ENCODE measurements around the gene KDM6A. TPM values are rescaled to one million over a fixed set of nuclear protein-coding genes. Genes with fewer than 3 reads are reported as not detected.

The KDM6A gene
- total RNA-seq, 6 experiments from 2014 or later = 7.1 to 20.9 (median 15.7) TPM

GRCh38 chrX:45142185-45142584 is 269.2 kb downstream of the KDM6A start:
- no peaks in the 10 kb centered on the region for H3K9me3 ChIP-seq
- no peak for DNase-seq
- intact Hi-C loops (cut with DNase I) = no loop called here
- no peaks in the 10 kb centered on the region for H3K27me3 ChIP-seq
- H3K36me3 ChIP-seq = no peaks in the 10 kb centered on the region
- no peak overlapping the region for H3K4me3 ChIP-seq
- no peak overlapping the region for H3K27ac ChIP-seq
- H3K4me1 ChIP-seq = no peaks in the 10 kb centered on the region
- TF ChIP-seq, protein P1, sequence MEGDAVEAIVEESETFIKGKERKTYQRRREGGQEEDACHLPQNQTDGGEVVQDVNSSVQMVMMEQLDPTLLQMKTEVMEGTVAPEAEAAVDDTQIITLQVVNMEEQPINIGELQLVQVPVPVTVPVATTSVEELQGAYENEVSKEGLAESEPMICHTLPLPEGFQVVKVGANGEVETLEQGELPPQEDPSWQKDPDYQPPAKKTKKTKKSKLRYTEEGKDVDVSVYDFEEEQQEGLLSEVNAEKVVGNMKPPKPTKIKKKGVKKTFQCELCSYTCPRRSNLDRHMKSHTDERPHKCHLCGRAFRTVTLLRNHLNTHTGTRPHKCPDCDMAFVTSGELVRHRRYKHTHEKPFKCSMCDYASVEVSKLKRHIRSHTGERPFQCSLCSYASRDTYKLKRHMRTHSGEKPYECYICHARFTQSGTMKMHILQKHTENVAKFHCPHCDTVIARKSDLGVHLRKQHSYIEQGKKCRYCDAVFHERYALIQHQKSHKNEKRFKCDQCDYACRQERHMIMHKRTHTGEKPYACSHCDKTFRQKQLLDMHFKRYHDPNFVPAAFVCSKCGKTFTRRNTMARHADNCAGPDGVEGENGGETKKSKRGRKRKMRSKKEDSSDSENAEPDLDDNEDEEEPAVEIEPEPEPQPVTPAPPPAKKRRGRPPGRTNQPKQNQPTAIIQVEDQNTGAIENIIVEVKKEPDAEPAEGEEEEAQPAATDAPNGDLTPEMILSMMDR (IDR thresholded peaks at IDR 0.05) = no peak
- no peak for TF ChIP-seq POLR2A (IDR thresholded peaks at IDR 0.05)
- no peak for ATAC-seq

- intact Hi-C loops (cut with DNase I) = no loop called here
- DNase-seq = no peak
- Histone ChIP-seq H3K27ac (no peak overlapping the region), H3K27me3 (no peaks in the 10 kb centered on the region), H3K4me3 (no peak overlapping the region), H3K9me3 (no peaks in the 10 kb centered on the region), H3K4me1 (no peaks in the 10 kb centered on the region), H3K36me3 (no peaks in the 10 kb centered on the region)
- ATAC-seq = no peak
- TF ChIP-seq POLR2A (IDR thresholded peaks at IDR 0.05) = no peak
- TF ChIP-seq, protein P1 (IDR thresholded peaks at IDR 0.05) = no peak
- whole genome bisulfite sequencing (ENCODE audit: insufficient coverage, low coverage, low lambda C conversion rate, missing lambda C conversion rate) = 65% methylated on average over 3 of the region's 3 CpGs
Observed at GRCh38 chrX:45143455-45143854, 270.5 kb downstream of the KDM6A start.

- H3K27me3 ChIP-seq = no peaks in the 10 kb centered on the region
- H3K4me3 ChIP-seq = no peak overlapping the region
- 65% methylated on average over 9 of the region's 11 CpGs for WGBS (ENCODE audit: insufficient coverage, low coverage, low lambda C conversion rate, missing lambda C conversion rate)
- H3K36me3 ChIP-seq = no peaks in the 10 kb centered on the region
- no peaks in the 10 kb centered on the region for H3K9me3 ChIP-seq
- intact Hi-C loops (cut with DNase I) = no loop called here
- no peak for ATAC-seq
- H3K4me1 ChIP-seq = no peaks in the 10 kb centered on the region
- no peak overlapping the region for H3K27ac ChIP-seq
- no peak for DNase-seq
- TF ChIP-seq, protein P1 (IDR thresholded peaks at IDR 0.05) = no peak
- TF ChIP-seq POLR2A (IDR thresholded peaks at IDR 0.05) = no peak
Observed at GRCh38 chrX:45145492-45146215, 272.7 kb downstream of the KDM6A start.

- intact Hi-C loops (cut with DNase I) = no loop called here
Observed at GRCh38 chrX:45150821-45151220, 277.8 kb downstream of the KDM6A start.

More at GRCh38 chrX:45150821-45151220, 277.8 kb downstream of the KDM6A start:
- Histone ChIP-seq H3K36me3 (no peaks in the 10 kb centered on the region), H3K4me3 (no peak overlapping the region), H3K9me3 (no peaks in the 10 kb centered on the region), H3K27me3 (no peaks in the 10 kb centered on the region), H3K27ac (no peak overlapping the region), H3K4me1 (no peaks in the 10 kb centered on the region)
- whole genome bisulfite sequencing (ENCODE audit: insufficient coverage, low coverage, low lambda C conversion rate, missing lambda C conversion rate) = 82% methylated on average over 5 of the region's 9 CpGs
- ATAC-seq (no peak), DNase-seq (no peak)
- TF ChIP-seq, protein P1 (IDR thresholded peaks at IDR 0.05) = no peak
- no peak for TF ChIP-seq POLR2A (IDR thresholded peaks at IDR 0.05)

Data from right lobe of liver (tissue), 6 donors.